ENCODE measurements around the gene TRIM65. TPM values are rescaled to one million over a fixed set of nuclear protein-coding genes. Genes with fewer than 3 reads are reported as not detected.

The TRIM65 gene
- polyA plus RNA-seq, 1 donor from 2014 or later: 1.5 TPM

DNA sequence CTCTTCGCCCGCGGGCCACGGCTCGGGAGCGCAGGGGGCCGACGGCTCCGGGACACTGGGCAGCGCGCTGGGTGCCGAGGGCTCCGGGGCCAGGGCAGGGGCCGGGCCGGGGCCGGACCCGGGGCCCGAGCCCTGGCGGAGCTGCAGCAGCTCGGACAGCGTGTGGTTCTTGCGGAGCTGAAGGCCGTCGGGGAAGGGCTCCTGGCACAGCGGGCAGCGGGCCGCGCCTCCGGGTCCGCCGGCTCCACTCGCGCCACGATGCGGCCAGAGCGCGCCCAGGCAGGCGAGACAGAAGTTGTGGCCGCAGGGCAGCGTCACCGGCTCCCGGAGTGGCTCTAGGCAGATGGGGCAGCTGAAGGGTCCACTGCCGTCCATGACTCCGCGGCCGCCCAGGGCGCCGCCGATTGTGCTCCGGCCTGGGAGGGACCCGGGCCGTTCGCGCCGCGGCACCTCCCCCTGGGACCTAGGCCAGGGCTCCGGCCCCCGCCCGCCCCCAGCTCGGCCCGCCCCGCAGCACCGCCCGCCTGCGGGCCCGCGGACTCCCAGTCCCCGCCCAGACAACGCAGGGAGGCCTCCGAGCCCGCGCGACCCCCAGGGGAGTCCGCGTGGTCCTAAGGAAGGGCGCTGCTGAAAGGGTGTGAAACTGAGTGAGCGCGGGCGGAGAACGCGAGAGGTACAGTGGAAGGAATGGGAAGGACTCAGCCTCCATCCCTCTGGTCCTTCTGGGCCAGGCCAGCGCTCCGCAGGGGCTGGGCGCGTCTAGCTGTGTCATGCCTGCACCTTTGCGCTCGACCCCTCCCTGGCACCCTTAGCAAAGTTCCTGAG, 18.4 kb downstream of the TRIM65 start, which contains the start of gene TRIM47:
Gene TRIM47 (minus strand): TSS at position 408 of the 825 bp plus-strand sequence. CDS start 33 bp downstream, at position 375.
- no peaks in the 10 kb centered on the region for H3K9me3 ChIP-seq (ENCODE audit: low read length)
- H3F3A ChIP-seq (ENCODE audit: insufficient read depth, low read length, poor library complexity, severe bottlenecking): no peaks in the 10 kb centered on the region
- H3K27me3 ChIP-seq (ENCODE audit: insufficient read depth, low read depth, low read length): peaks cover 46% of the 10 kb centered on the region
- H2AFZ ChIP-seq (ENCODE audit: low read depth, low read length): no peak within 1 kb of the TSS
- no peaks in the 10 kb centered on the region for H3K79me2 ChIP-seq (replicated peaks; ENCODE audit: insufficient read depth, low read length)
- H3K9me2 ChIP-seq (ENCODE audit: insufficient read depth, low read length): no peaks in the 10 kb centered on the region
- H3K4me2 ChIP-seq (ENCODE audit: low read length): no peak within 1 kb of the TSS
- no peak within 1 kb of the TSS for H3K9ac ChIP-seq (ENCODE audit: low read length)
- H3K36me3 ChIP-seq (ENCODE audit: insufficient read depth, low read length): no peaks in the 10 kb centered on the region
- peak within 1 kb of the TSS; percentile 58 for H3K4me3 ChIP-seq (ENCODE audit: low read length)
- no peak for TF ChIP-seq EP300 (conservative IDR thresholded peaks at IDR 0.05; ENCODE audit: poor library complexity, severe bottlenecking)
- TF ChIP-seq, protein P1, sequence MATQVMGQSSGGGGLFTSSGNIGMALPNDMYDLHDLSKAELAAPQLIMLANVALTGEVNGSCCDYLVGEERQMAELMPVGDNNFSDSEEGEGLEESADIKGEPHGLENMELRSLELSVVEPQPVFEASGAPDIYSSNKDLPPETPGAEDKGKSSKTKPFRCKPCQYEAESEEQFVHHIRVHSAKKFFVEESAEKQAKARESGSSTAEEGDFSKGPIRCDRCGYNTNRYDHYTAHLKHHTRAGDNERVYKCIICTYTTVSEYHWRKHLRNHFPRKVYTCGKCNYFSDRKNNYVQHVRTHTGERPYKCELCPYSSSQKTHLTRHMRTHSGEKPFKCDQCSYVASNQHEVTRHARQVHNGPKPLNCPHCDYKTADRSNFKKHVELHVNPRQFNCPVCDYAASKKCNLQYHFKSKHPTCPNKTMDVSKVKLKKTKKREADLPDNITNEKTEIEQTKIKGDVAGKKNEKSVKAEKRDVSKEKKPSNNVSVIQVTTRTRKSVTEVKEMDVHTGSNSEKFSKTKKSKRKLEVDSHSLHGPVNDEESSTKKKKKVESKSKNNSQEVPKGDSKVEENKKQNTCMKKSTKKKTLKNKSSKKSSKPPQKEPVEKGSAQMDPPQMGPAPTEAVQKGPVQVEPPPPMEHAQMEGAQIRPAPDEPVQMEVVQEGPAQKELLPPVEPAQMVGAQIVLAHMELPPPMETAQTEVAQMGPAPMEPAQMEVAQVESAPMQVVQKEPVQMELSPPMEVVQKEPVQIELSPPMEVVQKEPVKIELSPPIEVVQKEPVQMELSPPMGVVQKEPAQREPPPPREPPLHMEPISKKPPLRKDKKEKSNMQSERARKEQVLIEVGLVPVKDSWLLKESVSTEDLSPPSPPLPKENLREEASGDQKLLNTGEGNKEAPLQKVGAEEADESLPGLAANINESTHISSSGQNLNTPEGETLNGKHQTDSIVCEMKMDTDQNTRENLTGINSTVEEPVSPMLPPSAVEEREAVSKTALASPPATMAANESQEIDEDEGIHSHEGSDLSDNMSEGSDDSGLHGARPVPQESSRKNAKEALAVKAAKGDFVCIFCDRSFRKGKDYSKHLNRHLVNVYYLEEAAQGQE (IDR thresholded peaks at IDR 0.05; ENCODE audit: borderline replicate concordance): no peak
- TF ChIP-seq SMC3 (conservative IDR thresholded peaks at IDR 0.05; ENCODE audit: poor library complexity): peak; percentile 9
- TF ChIP-seq, protein P2, sequence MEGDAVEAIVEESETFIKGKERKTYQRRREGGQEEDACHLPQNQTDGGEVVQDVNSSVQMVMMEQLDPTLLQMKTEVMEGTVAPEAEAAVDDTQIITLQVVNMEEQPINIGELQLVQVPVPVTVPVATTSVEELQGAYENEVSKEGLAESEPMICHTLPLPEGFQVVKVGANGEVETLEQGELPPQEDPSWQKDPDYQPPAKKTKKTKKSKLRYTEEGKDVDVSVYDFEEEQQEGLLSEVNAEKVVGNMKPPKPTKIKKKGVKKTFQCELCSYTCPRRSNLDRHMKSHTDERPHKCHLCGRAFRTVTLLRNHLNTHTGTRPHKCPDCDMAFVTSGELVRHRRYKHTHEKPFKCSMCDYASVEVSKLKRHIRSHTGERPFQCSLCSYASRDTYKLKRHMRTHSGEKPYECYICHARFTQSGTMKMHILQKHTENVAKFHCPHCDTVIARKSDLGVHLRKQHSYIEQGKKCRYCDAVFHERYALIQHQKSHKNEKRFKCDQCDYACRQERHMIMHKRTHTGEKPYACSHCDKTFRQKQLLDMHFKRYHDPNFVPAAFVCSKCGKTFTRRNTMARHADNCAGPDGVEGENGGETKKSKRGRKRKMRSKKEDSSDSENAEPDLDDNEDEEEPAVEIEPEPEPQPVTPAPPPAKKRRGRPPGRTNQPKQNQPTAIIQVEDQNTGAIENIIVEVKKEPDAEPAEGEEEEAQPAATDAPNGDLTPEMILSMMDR (IDR thresholded peaks at IDR 0.05; ENCODE audit: poor library complexity, severe bottlenecking): peak; percentile 37
- no peak for TF ChIP-seq RAD21 (conservative IDR thresholded peaks at IDR 0.05)
- no peak for TF ChIP-seq TAF1 (IDR thresholded peaks at IDR 0.05; ENCODE audit: low read depth)
- TF ChIP-seq POLR2AphosphoS5 (IDR thresholded peaks at IDR 0.05): no peak
- TF ChIP-seq MXI1 (conservative IDR thresholded peaks at IDR 0.05; ENCODE audit: poor library complexity, severe bottlenecking): no peak
- no peak within 1 kb of the TSS for H3K27ac ChIP-seq (ENCODE audit: low read length)
- H4K20me1 ChIP-seq (ENCODE audit: insufficient read depth): no peaks in the 10 kb centered on the region

DNA sequence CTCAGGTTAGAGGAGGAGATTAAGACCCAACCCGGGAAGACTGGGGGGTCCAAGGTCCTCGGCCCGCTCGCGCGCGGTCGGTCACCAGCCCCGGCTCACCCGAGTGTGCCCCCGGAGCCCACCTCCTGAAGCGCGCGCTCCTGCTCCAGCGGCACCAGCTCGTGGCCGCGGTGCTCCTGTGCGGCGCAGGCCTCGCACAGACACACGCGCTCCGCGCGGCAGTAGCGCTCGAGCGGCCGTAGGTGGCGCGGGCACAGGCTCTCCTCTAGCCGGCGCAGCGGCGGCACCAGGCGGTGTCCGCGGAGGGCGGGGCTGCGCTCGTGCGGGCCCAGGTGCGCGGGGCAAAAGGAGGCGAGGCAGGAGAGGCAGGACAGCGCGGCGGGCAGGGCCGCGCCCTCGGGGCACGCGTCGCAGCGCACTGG, 19.0 kb downstream of the TRIM65 start:
- Histone ChIP-seq H3K9me3 (ENCODE audit: low read length) (no peaks in the 10 kb centered on the region), H3K27me3 (ENCODE audit: insufficient read depth, low read depth, low read length) (peaks cover 46% of the 10 kb centered on the region), H3K79me2 (replicated peaks; ENCODE audit: insufficient read depth, low read length) (no peaks in the 10 kb centered on the region), H3K4me3 (ENCODE audit: low read length) (peak overlapping the region; percentile 58), H3K4me2 (ENCODE audit: low read length) (no peak overlapping the region), H3K9me2 (ENCODE audit: insufficient read depth, low read length) (no peaks in the 10 kb centered on the region), H2AFZ (ENCODE audit: low read depth, low read length) (no peak overlapping the region), H3F3A (ENCODE audit: insufficient read depth, low read length, poor library complexity, severe bottlenecking) (no peaks in the 10 kb centered on the region), H3K27ac (ENCODE audit: low read length) (no peak overlapping the region), H3K36me3 (ENCODE audit: insufficient read depth, low read length) (no peaks in the 10 kb centered on the region), H3K9ac (ENCODE audit: low read length) (no peak overlapping the region), H4K20me1 (ENCODE audit: insufficient read depth) (no peaks in the 10 kb centered on the region)
- no peak for TF ChIP-seq EP300 (conservative IDR thresholded peaks at IDR 0.05; ENCODE audit: poor library complexity, severe bottlenecking)
- TF ChIP-seq, protein P1 (IDR thresholded peaks at IDR 0.05; ENCODE audit: borderline replicate concordance): no peak
- TF ChIP-seq RAD21 (conservative IDR thresholded peaks at IDR 0.05): peak; percentile 43
- TF ChIP-seq POLR2AphosphoS5 (IDR thresholded peaks at IDR 0.05): no peak
- TF ChIP-seq MXI1 (conservative IDR thresholded peaks at IDR 0.05; ENCODE audit: poor library complexity, severe bottlenecking): peak; percentile 49
- no peak for TF ChIP-seq EZH2 (IDR thresholded peaks at IDR 0.05; ENCODE audit: borderline replicate concordance, insufficient read depth, low read length, poor library complexity, severe bottlenecking)
- TF ChIP-seq SMC3 (conservative IDR thresholded peaks at IDR 0.05; ENCODE audit: poor library complexity): peak; percentile 57
- TF ChIP-seq, protein P2 (IDR thresholded peaks at IDR 0.05; ENCODE audit: poor library complexity, severe bottlenecking): peak; percentile 80
- TF ChIP-seq TAF1 (IDR thresholded peaks at IDR 0.05; ENCODE audit: low read depth): no peak

Measured in neural cell (in vitro differentiated cells).